HEK293T (cell line): ENCODE data around the gene DMAC2L.

ENCODE experiments used
- CTCF ChIA-PET: fragments of 350-600 bp; formaldehyde crosslinking; extraction: SDS; loops from one replicate; lab custom pipeline; 2021; ENCODE audit warnings: antibody characterized with exemption, inconsistent platforms; lab: Yijun Ruan, JAX
- POLR2A ChIA-PET: fragments of 350-600 bp; formaldehyde crosslinking; extraction: SDS; loops from one replicate; lab custom pipeline; 2020; ENCODE audit warnings: antibody characterized with exemption, inconsistent platforms; lab: Yijun Ruan, JAX
- DNase-seq: peaks from one replicate; pipeline ENCODE4 v3.0.0; 2012; ENCODE audit warnings: mixed read lengths; ENCODE audit errors: extremely low spot score
- ARNT ChIP-seq: fragments of 450-650 bp; IDR thresholded peaks from 2 replicates; pipeline ENCODE4 v1.6.1; 2017; ENCODE audit warnings: mild to moderate bottlenecking
- BHLHE40 ChIP-seq: fragments of 450-650 bp; IDR thresholded peaks from 2 replicates; pipeline ENCODE4 v1.6.1; 2016; ENCODE audit warnings: mild to moderate bottlenecking, moderate library complexity, borderline replicate concordance
- CTBP1 ChIP-seq: fragments of 450-650 bp; IDR thresholded peaks from 2 replicates; pipeline ENCODE4 v1.6.1; 2016; ENCODE audit warnings: borderline replicate concordance
- ELF4 ChIP-seq: fragments of 450-650 bp; IDR thresholded peaks from 2 replicates; pipeline ENCODE4 v1.6.1; 2017; ENCODE audit warnings: antibody characterized with exemption
- FOXA1 ChIP-seq: fragments of 450-650 bp; IDR thresholded peaks from 2 replicates; pipeline ENCODE4 v1.6.1; 2016; ENCODE audit warnings: mild to moderate bottlenecking
- FOXK2 ChIP-seq: fragments of 450-650 bp; IDR thresholded peaks from 2 replicates; pipeline ENCODE4 v1.6.1; 2016; ENCODE audit warnings: mild to moderate bottlenecking
- FOXM1 ChIP-seq: fragments of 450-650 bp; IDR thresholded peaks from 2 replicates; pipeline ENCODE4 v1.6.1; 2017; ENCODE audit warnings: mild to moderate bottlenecking, borderline replicate concordance
- HDGF ChIP-seq: fragments of 450-650 bp; IDR thresholded peaks from 2 replicates; pipeline ENCODE4 v1.6.1; 2017; ENCODE audit warnings: antibody characterized with exemption, borderline replicate concordance
- L3MBTL2 ChIP-seq: fragments of 450-650 bp; conservative IDR thresholded peaks from 2 replicates; pipeline ENCODE4 v1.6.1; 2016; ENCODE audit warnings: mild to moderate bottlenecking
- LEF1 ChIP-seq: fragments of 450-650 bp; IDR thresholded peaks from 2 replicates; pipeline ENCODE4 v1.6.1; 2017; ENCODE audit warnings: mild to moderate bottlenecking, borderline replicate concordance
- NFRKB ChIP-seq: fragments of 450-650 bp; IDR thresholded peaks from 2 replicates; pipeline ENCODE4 v1.6.1; 2016; ENCODE audit warnings: mild to moderate bottlenecking, moderate library complexity
- PKNOX1 ChIP-seq: fragments of 450-650 bp; IDR thresholded peaks from 2 replicates; pipeline ENCODE4 v1.6.1; 2016
- SP1 ChIP-seq: fragments of 450-650 bp; IDR thresholded peaks from 2 replicates; pipeline ENCODE4 v1.6.1; 2017
- SUZ12 ChIP-seq: fragments of 450-650 bp; IDR thresholded peaks from 2 replicates; pipeline ENCODE4 v1.6.1; 2016; ENCODE audit warnings: mild to moderate bottlenecking
- TARDBP ChIP-seq: fragments of 450-650 bp; IDR thresholded peaks from 2 replicates; pipeline ENCODE4 v1.6.1; 2016
- ZNF384 ChIP-seq: fragments of 450-650 bp; IDR thresholded peaks from 2 replicates; pipeline ENCODE4 v1.6.1; 2016

Gene DMAC2L

DNA sequence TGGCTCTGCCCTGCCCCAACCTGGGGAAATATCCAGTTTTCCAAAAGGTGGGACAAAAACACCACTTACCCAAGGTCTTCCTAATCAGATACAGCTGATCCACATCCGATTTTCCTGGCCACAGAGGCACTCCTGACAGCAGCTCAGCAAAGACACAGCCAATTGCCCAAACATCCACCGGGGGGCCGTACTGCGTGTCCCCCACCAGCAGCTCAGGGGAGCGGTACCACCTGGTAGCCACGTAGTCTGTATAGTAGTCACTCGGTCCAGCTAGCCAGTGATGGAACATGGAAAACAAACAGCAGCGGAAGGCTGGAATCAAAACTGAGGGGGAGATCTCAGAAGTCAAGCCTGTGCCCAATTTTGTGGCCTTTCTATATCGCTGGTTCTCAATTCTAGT lies 28.8 kb downstream of the DMAC2L start:
- no peak for TF ChIP-seq SP1
- no peak for TF ChIP-seq CTBP1
- TF ChIP-seq SUZ12: no peak
- no peak for TF ChIP-seq PKNOX1
- TF ChIP-seq ZNF384: no peak
- no peak for TF ChIP-seq LEF1
- TF ChIP-seq ELF4: no peak
- no peak for TF ChIP-seq FOXK2
- no peak for TF ChIP-seq NFRKB
- TF ChIP-seq HDGF: no peak
- no peak for TF ChIP-seq TARDBP
- no peak for TF ChIP-seq FOXM1
- POLR2A ChIA-PET: no interaction called here
- no peak for DNase-seq
- CTCF ChIA-PET: interaction anchor here (0.6 to 2.1 kb wide), 2 partner anchors 436 to 761 kb away, joined by 3 to 9 read pairs; no protein-coding TSS in a partner anchor

- ChIA-PET POLR2A (interaction anchor here (1.0 kb wide), 1 partner anchor 189 kb away, joined by 3 read pairs; no protein-coding TSS in a partner anchor), CTCF (interaction anchor here (1.8 to 2.1 kb wide), 2 partner anchors 22 to 434 kb away, joined by 9 to 10 read pairs; no protein-coding TSS in a partner anchor)
- no peak for TF ChIP-seq PKNOX1
- DNase-seq: peak; percentile 25
Observed at GRCh38 chr14:50342221-50343078, 30.3 kb downstream of the DMAC2L start.

DNA sequence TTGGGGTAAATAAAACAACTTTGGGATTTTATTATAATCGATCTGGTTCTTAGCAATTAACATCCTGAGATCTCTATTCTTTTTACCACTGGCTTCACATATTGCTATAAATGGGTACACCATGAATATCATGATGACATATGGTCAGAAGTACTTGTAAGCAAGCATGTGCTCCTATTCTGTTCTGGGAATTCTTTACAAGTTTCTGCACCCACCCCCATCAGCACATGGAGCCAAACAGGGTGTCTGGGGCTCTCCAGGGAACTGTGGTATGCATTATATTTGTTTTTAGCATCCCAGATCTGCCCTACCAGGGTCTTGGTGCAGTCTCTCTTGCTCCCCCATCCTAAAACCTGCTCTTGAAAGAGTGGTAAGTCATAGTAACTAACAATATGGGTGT lies 31.3 kb downstream of the DMAC2L start:
- DNase-seq: no peak
- no peak for TF ChIP-seq ELF4
- no peak for TF ChIP-seq LEF1
- no peak for TF ChIP-seq NFRKB
- no peak for TF ChIP-seq FOXK2
- TF ChIP-seq ARNT: no peak
- CTCF ChIA-PET: interaction anchor here (1.8 kb wide), 1 partner anchor 23 kb away, joined by 10 read pairs; no protein-coding TSS in a partner anchor
- POLR2A ChIA-PET: no interaction called here

- no peak for TF ChIP-seq CTBP1
- no peak for TF ChIP-seq L3MBTL2
- TF ChIP-seq TARDBP: no peak
- no peak for TF ChIP-seq FOXK2
- no peak for TF ChIP-seq PKNOX1
- TF ChIP-seq LEF1: no peak
- no peak for TF ChIP-seq FOXA1
- no peak for TF ChIP-seq SP1
- TF ChIP-seq FOXM1: no peak
- no peak for TF ChIP-seq NFRKB
- TF ChIP-seq HDGF: no peak
- TF ChIP-seq BHLHE40: no peak
- TF ChIP-seq SUZ12: no peak
- no peak for TF ChIP-seq ARNT
- no peak for TF ChIP-seq ZNF384
- no peak for TF ChIP-seq ELF4
- ChIA-PET POLR2A (interaction anchor here (1.1 kb wide), 1 partner anchor 9 kb away, joined by 3 read pairs; no protein-coding TSS in a partner anchor), CTCF (no interaction called here)
- no peak for DNase-seq
Observed at GRCh38 chr14:50344116-50344775, 32.1 kb downstream of the DMAC2L start.

- POLR2A ChIA-PET: interaction anchor here (1.1 to 1.3 kb wide), 4 partner anchors 10 to 187 kb away, joined by 3 to 4 read pairs (median 3); no protein-coding TSS in a partner anchor
- TF ChIP-seq ELF4 (no peak), ZNF384 (no peak), FOXM1 (no peak), CTBP1 (no peak), SUZ12 (no peak), BHLHE40 (no peak), PKNOX1 (no peak), SP1 (no peak), FOXA1 (no peak), LEF1 (no peak), FOXK2 (no peak), ARNT (no peak), NFRKB (no peak), HDGF (no peak), L3MBTL2 (no peak), TARDBP (no peak)
- no peak for DNase-seq
- CTCF ChIA-PET: no interaction called here
Observed at GRCh38 chr14:50344876-50345563, 32.9 kb downstream of the DMAC2L start.
